ENCODE data around the gene PSEN1. TPM values are rescaled to one million over a fixed set of nuclear protein-coding genes. Genes with fewer than 3 reads are reported as not detected.

Gene PSEN1
- total and polyA plus RNA-seq, 2 donors (not counting 3 experiments of a cell fraction or from before 2014, with no cell fraction given): 16.5 to 36.8 TPM

- H3K36me3 ChIP-seq (ENCODE audit: control insufficient read depth in 2 of 2, extremely low read depth in 1 of 2, insufficient read depth in 2 of 2, low read length in 2 of 2): no peaks in the 10 kb centered on the region
- dilution Hi-C loops (cut with MboI; ENCODE audit: extremely low pct_ligation_motif_present, low sequenced_read_pairs) (no loop called here), intact Hi-C loops (cut with micrococcal nuclease) (no loop called here)
- H3K79me2 ChIP-seq (ENCODE audit: control insufficient read depth, insufficient read depth, low read length): peaks cover 41% of the 10 kb centered on the region
- POLR2A ChIA-PET: no interaction called here
- no peaks in the 10 kb centered on the region for H3K9me3 ChIP-seq (replicated peaks; ENCODE audit: control insufficient read depth, insufficient read depth, low read length)
- no TSS peak for BruUV-seq (replicated peaks)
- TF ChIP-seq CTCF (IDR thresholded peaks at IDR 0.05; ENCODE audit: extremely low read depth in 1 of 2, insufficient read depth in 1 of 2, low read depth in 1 of 2, low read length in 2 of 2) (no peak), GATA2 (IDR thresholded peaks at IDR 0.05; ENCODE audit: insufficient read depth, insufficient read length, low read depth, low read length) (no peak), MAX (IDR thresholded peaks at IDR 0.05; ENCODE audit: insufficient read depth, insufficient read length) (no peak)
- no peaks in the 10 kb centered on the region for H3K27me3 ChIP-seq (ENCODE audit: control insufficient read depth in 2 of 2, insufficient read depth in 2 of 2, low read length in 2 of 2)
- H3K9ac ChIP-seq (replicated peaks; ENCODE audit: extremely low read depth, insufficient read depth, low read length): no peak overlapping the region
- CTCF ChIA-PET: interaction anchor here (1.0 to 1.5 kb wide), 2 partner anchors 10 to 628 kb away, joined by 3 to 4 read pairs; no protein-coding TSS in a partner anchor
- no peak overlapping the region for H3K4me2 ChIP-seq (ENCODE audit: insufficient read depth, low read length)
- DNase-seq (ENCODE audit: low read depth, low spot score): no peak
- H3K4me3 ChIP-seq (replicated peaks in 1 of 3; ENCODE audit: insufficient read depth in 1 of 3, low read depth in 1 of 3, low read length in 3 of 3): no peak overlapping the region
- H3K9me1 ChIP-seq (replicated peaks; ENCODE audit: control insufficient read depth, extremely low read depth, insufficient read depth, low read length): no peaks in the 10 kb centered on the region
- H4K20me1 ChIP-seq (replicated peaks; ENCODE audit: control insufficient read depth, extremely low read depth, insufficient read depth, low read length): no peaks in the 10 kb centered on the region
- FAIRE-seq: no peak
- no peak overlapping the region for H2AFZ ChIP-seq (ENCODE audit: low read depth, low read length)
- H3K27ac ChIP-seq (ENCODE audit: insufficient read depth, low read depth, low read length): no peak overlapping the region
- H3K4me1 ChIP-seq (ENCODE audit: control insufficient read depth, extremely low read depth, insufficient read depth, low read length): peaks cover 6% of the 10 kb centered on the region
Measured at GRCh38 chr14:73142216-73142615, 5.9 kb downstream of the PSEN1 start.

- BruUV-seq (replicated peaks): no TSS peak
- TF ChIP-seq MAX (IDR thresholded peaks at IDR 0.05; ENCODE audit: insufficient read depth, insufficient read length): no peak
- no peak for TF ChIP-seq GATA2 (IDR thresholded peaks at IDR 0.05; ENCODE audit: insufficient read depth, insufficient read length, low read depth, low read length)
- TF ChIP-seq FOS (IDR thresholded peaks at IDR 0.05; ENCODE audit: borderline replicate concordance, insufficient read depth, low read length): no peak
- no peak for TF ChIP-seq EZH2 (IDR thresholded peaks at IDR 0.05; ENCODE audit: borderline replicate concordance, low read depth, low read length, severe bottlenecking)
- TF ChIP-seq MYC (IDR thresholded peaks at IDR 0.05; ENCODE audit: low read depth, low read length): no peak
- TF ChIP-seq POLR2AphosphoS5 (IDR thresholded peaks at IDR 0.05; ENCODE audit: insufficient read depth, low read depth, low read length): no peak
- TF ChIP-seq CTCF (IDR thresholded peaks at IDR 0.05; ENCODE audit: extremely low read depth in 1 of 2, insufficient read depth in 1 of 2, low read depth in 1 of 2, low read length in 2 of 2): no peak
- TF ChIP-seq POLR2A (IDR thresholded peaks at IDR 0.05; ENCODE audit: low read depth, low read length): no peak
- no peak for TF ChIP-seq JUN (IDR thresholded peaks at IDR 0.05; ENCODE audit: borderline replicate concordance, insufficient read depth, insufficient read length, low read depth)
- no peak for FAIRE-seq
- ChIA-PET POLR2A (no interaction called here), CTCF (no interaction called here)
- Histone ChIP-seq H3K27me3 (ENCODE audit: control insufficient read depth in 2 of 2, insufficient read depth in 2 of 2, low read length in 2 of 2) (no peaks in the 10 kb centered on the region), H4K20me1 (replicated peaks; ENCODE audit: control insufficient read depth, extremely low read depth, insufficient read depth, low read length) (no peaks in the 10 kb centered on the region), H3K4me3 (replicated peaks in 1 of 3; ENCODE audit: insufficient read depth in 1 of 3, low read depth in 1 of 3, low read length in 3 of 3) (no peak overlapping the region), H3K4me2 (ENCODE audit: insufficient read depth, low read length) (no peak overlapping the region), H2AFZ (ENCODE audit: low read depth, low read length) (no peak overlapping the region), H3K9me3 (replicated peaks; ENCODE audit: control insufficient read depth, insufficient read depth, low read length) (no peaks in the 10 kb centered on the region), H3K79me2 (ENCODE audit: control insufficient read depth, insufficient read depth, low read length) (peaks cover 34% of the 10 kb centered on the region), H3K27ac (ENCODE audit: insufficient read depth, low read depth, low read length) (no peak overlapping the region), H3K36me3 (ENCODE audit: control insufficient read depth in 2 of 2, extremely low read depth in 1 of 2, insufficient read depth in 2 of 2, low read length in 2 of 2) (peaks cover 0 to 2% of the 10 kb centered on the region in 2 experiments), H3K9me1 (replicated peaks; ENCODE audit: control insufficient read depth, extremely low read depth, insufficient read depth, low read length) (no peaks in the 10 kb centered on the region), H3K9ac (replicated peaks; ENCODE audit: extremely low read depth, insufficient read depth, low read length) (no peak overlapping the region), H3K4me1 (ENCODE audit: control insufficient read depth, extremely low read depth, insufficient read depth, low read length) (no peaks in the 10 kb centered on the region)
- DNase-seq (ENCODE audit: low read depth, low spot score): no peak
- dilution Hi-C loops (cut with MboI; ENCODE audit: extremely low pct_ligation_motif_present, low sequenced_read_pairs): no loop called here
- intact Hi-C loops (cut with micrococcal nuclease): no loop called here
Measured at GRCh38 chr14:73143003-73143402, 6.7 kb downstream of the PSEN1 start.

All from endothelial cell of umbilical vein (primary cell).